Limb (tissue), 2 donors: ENCODE measurements around the gene TTC13.

ENCODE experiments used
- DNase-seq, 2 donors: peaks; one replicate each; pipeline ENCODE4 v3.0.0-alpha.2; 2016; ENCODE audit errors: extremely low spot score in 2 of 2

The TTC13 gene

GRCh38 chr1:230948903-230949302 lies 29.8 kb downstream of the TTC13 start:
- no peak for DNase-seq

- DNase-seq, result no peak
These were observed 30.4 kb downstream of the TTC13 start for GRCh38 chr1:230948301-230948700.

GRCh38 chr1:230943048-230943593 lies 35.5 kb downstream of the TTC13 start:
- DNase-seq, result no peak

- no peak for DNase-seq
These were observed 37.8 kb downstream of the TTC13 start for GRCh38 chr1:230940848-230941247.

GRCh38 chr1:230939806-230940489 lies 38.7 kb downstream of the TTC13 start:
- DNase-seq, result no peak

GRCh38 chr1:230938924-230939368 lies 39.7 kb downstream of the TTC13 start:
- DNase-seq, result no peak

GRCh38 chr1:230937371-230937770 lies 41.3 kb downstream of the TTC13 start:
- DNase-seq, result no peak

GRCh38 chr1:230936475-230936874 lies 42.2 kb downstream of the TTC13 start:
- DNase-seq, result no peak

- DNase-seq, result no peak
These were observed 42.8 kb downstream of the TTC13 start for GRCh38 chr1:230935852-230936251.

- DNase-seq, result no peak
These were observed 47.7 kb downstream of the TTC13 start for GRCh38 chr1:230930986-230931385.

GRCh38 chr1:230926182-230926581 lies 52.5 kb downstream of the TTC13 start:
- no peak for DNase-seq

GRCh38 chr1:230925608-230926007 lies 53.1 kb downstream of the TTC13 start:
- DNase-seq, result no peak

GRCh38 chr1:230923176-230923575 lies 55.5 kb downstream of the TTC13 start:
- no peak for DNase-seq

- no peak for DNase-seq
These were observed 56.0 kb downstream of the TTC13 start for GRCh38 chr1:230922620-230923019.

GRCh38 chr1:230919207-230919606 lies 59.5 kb downstream of the TTC13 start:
- DNase-seq, result no peak

GRCh38 chr1:230917284-230918135 lies 61.2 kb downstream of the TTC13 start:
- peak; percentile 45 to 71 for DNase-seq

GRCh38 chr1:230916587-230917283 lies 61.9 kb downstream of the TTC13 start:
- no peak for DNase-seq

GRCh38 chr1:230915078-230915477 lies 63.6 kb downstream of the TTC13 start:
- DNase-seq, result no peak

GRCh38 chr1:230913496-230913895 lies 65.2 kb downstream of the TTC13 start:
- DNase-seq, result no peak

GRCh38 chr1:230910755-230911117 lies 67.9 kb downstream of the TTC13 start:
- no peak for DNase-seq

GRCh38 chr1:230909974-230910754 lies 68.5 kb downstream of the TTC13 start:
- DNase-seq, result no peak
